Prostate gland (tissue), 2 donors: ENCODE results near the gene ALDH7A1. TPM values are rescaled to one million over a fixed set of nuclear protein-coding genes. Genes with fewer than 3 reads are reported as not detected.

Experiments used
- DNase-seq: peaks from one replicate; pipeline ENCODE4 v3.0.0-alpha.2; 2019; ENCODE audit warnings: low spot score
- H3K27ac ChIP-seq, 2 donors: fragments of 200-600 bp; sonication (generic); 2 replicates each; pipeline ENCODE4 v1.5.1; 2017 to 2019
- H3K27me3 ChIP-seq: fragments of 200-600 bp; sonication (generic); replicated peaks from 2 replicates; pipeline ENCODE4 v1.5.1; 2019; ENCODE audit not compliant: insufficient read depth
- H3K36me3 ChIP-seq, 2 donors: fragments of 200-600 bp; sonication (generic); 1 replicate in 1 of 2; 2 replicates in 1 of 2; pipeline versions ENCODE4 v1.5.1 to v1.8.1; 2017 to 2019
- H3K4me1 ChIP-seq: fragments of 200-600 bp; sonication (generic); replicated peaks from 2 replicates; pipeline ENCODE4 v1.5.1; 2019
- H3K4me3 ChIP-seq, 2 donors: fragments of 200-600 bp; sonication (generic); 2 replicates each; pipeline ENCODE4 v1.5.1; 2017 to 2019
- H3K9me3 ChIP-seq: fragments of 200-600 bp; sonication (generic); 2 replicates; pipeline ENCODE4 v1.5.1; 2017
- POLR2A ChIP-seq: fragments of 450-650 bp; IDR thresholded peaks from one replicate; pipeline ENCODE4 v1.6.1; 2016; ENCODE audit warnings: antibody characterized with exemption, mild to moderate bottlenecking
- POLR2AphosphoS5 ChIP-seq: sonication (generic); formaldehyde crosslinking; IDR thresholded peaks from one replicate; pipeline ENCODE4 v1.6.1; 2017; ENCODE audit warnings: antibody characterized with exemption
- WGBS: methylation state at CpG from one replicate; pipeline ENCODE4 v1.1.5; 2018; 5-methylcytosine and 5-hydroxymethylcytosine counted together
- intact Hi-C: fragments of 100-400 bp; cut with DNase I; formaldehyde crosslinking; loops from one replicate; pipeline ENCODE4 v1.14.2; 2022
- total RNA-seq, 2 donors: library from RNA; depleted of rRNA; stranded (reverse); fragments of >200 nt; gene quantifications; one replicate each; pipeline ENCODE4 v1.1.0, GENCODE V29; 2016
- TF ChIP-seq, protein P1 (sequence below), 4 experiments: fragments of 200-600 bp in 2 of 4; fragments of 450-650 bp in 2 of 4; sonication (generic) in 2 of 4; IDR thresholded peaks; 1 replicate in 3 of 4; 2 replicates in 1 of 4; pipeline ENCODE4 v1.5.1; 2016 to 2019; ENCODE audit warnings: antibody characterized with exemption in 4 of 4, mild to moderate bottlenecking in 2 of 4, moderate library complexity in 2 of 4

The ALDH7A1 gene
- total RNA-seq, 2 donors from 2014 or later: 59.8 to 62.7 TPM

DNA sequence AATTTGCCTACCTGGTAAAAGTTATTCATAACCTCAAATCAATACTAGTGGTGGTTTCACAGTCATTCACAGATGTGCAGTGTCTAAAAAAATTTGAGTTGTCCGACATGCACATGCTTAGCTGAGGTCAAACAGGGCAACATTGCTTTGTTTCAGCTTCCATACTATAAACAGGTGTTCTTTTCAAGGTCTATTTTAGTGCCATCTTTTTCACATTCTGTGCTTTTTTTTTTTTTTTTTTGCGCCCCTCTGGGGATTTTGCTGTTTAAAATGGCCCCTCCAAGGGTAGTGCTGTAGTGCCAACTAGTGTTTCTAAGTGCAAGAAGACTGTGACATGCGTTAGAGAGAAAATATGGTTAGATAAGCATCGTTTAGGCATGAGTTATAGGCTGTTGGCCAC, 20.3 kb upstream of the ALDH7A1 start:
- TF ChIP-seq, protein P1, sequence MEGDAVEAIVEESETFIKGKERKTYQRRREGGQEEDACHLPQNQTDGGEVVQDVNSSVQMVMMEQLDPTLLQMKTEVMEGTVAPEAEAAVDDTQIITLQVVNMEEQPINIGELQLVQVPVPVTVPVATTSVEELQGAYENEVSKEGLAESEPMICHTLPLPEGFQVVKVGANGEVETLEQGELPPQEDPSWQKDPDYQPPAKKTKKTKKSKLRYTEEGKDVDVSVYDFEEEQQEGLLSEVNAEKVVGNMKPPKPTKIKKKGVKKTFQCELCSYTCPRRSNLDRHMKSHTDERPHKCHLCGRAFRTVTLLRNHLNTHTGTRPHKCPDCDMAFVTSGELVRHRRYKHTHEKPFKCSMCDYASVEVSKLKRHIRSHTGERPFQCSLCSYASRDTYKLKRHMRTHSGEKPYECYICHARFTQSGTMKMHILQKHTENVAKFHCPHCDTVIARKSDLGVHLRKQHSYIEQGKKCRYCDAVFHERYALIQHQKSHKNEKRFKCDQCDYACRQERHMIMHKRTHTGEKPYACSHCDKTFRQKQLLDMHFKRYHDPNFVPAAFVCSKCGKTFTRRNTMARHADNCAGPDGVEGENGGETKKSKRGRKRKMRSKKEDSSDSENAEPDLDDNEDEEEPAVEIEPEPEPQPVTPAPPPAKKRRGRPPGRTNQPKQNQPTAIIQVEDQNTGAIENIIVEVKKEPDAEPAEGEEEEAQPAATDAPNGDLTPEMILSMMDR (IDR thresholded peaks at IDR 0.05): no peak
- TF ChIP-seq POLR2A: no peak
- no peak for TF ChIP-seq POLR2AphosphoS5
- Histone ChIP-seq H3K4me3 (no peak overlapping the region), H3K36me3 (no peaks in the 10 kb centered on the region), H3K4me1 (no peaks in the 10 kb centered on the region), H3K27me3 (no peaks in the 10 kb centered on the region), H3K9me3 (no peaks in the 10 kb centered on the region), H3K27ac (no peak overlapping the region)
- WGBS: 84% methylated on average over 4 of the region's 4 CpGs
- DNase-seq: no peak
- intact Hi-C loops: no loop called here

DNA sequence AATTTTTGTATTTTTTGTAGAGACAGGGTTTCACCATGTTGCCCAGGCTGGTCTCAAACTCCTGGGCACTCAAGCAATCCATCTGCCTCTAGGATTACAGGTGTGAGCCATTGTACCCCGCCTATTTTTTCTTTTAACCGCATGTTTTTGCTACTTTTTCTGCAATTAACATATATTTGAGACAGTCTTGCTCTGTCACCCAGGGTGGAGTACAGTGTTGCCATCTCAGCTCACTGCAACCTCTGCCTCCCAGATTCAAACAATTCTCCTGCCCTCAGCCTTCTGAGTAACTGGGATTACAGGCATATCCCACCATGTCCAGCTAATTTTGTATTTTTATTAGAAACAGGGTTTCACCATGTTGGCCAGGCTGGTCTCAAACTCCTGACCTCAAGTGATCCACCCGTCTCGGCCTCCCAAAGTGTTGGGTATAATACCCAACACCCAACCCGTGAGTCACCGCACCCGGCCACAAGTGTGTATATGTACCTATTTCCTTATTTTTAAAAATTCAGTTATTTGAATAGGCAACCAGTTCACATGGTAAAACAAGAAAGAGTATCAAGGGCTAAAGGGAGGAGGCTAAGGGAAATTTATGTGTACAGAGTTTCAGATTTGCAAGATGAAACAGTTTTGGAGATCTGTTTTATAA, 19.0 kb upstream of the ALDH7A1 start:
- Histone ChIP-seq H3K27me3 (no peaks in the 10 kb centered on the region), H3K9me3 (no peaks in the 10 kb centered on the region), H3K4me3 (no peak overlapping the region), H3K36me3 (no peaks in the 10 kb centered on the region), H3K4me1 (no peaks in the 10 kb centered on the region), H3K27ac (no peak overlapping the region)
- TF ChIP-seq, protein P1 (IDR thresholded peaks at IDR 0.05): no peak
- no peak for TF ChIP-seq POLR2AphosphoS5
- TF ChIP-seq POLR2A: no peak
- no peak for DNase-seq
- intact Hi-C loops: no loop called here
- 85% methylated on average over 7 of the region's 7 CpGs for WGBS

DNA sequence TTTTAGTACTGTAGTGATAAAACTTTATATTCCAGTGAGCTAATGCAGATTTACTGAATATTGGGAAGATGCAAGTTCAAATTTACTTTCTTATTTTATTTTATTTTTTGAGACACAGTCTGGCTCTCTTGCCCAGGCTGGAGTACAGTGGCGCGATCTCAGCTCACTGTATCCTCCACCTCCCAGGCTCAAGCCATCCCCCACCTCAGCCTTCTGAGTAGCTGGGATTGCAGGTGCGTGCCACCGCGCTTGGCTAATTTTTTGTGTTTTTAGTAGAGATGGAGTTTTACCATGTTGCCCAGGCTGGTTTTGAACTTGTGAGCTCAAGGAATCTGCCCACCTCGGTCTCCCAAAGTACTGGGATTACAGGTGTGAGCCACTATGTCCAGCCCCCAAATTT, 15.6 kb upstream of the ALDH7A1 start:
- no peaks in the 10 kb centered on the region for H3K27me3 ChIP-seq
- no peaks in the 10 kb centered on the region for H3K9me3 ChIP-seq
- TF ChIP-seq, protein P1 (IDR thresholded peaks at IDR 0.05): no peak
- TF ChIP-seq POLR2AphosphoS5 (no peak), POLR2A (no peak)
- intact Hi-C loops: no loop called here
- H3K27ac ChIP-seq: no peak overlapping the region
- no peaks in the 10 kb centered on the region for H3K4me1 ChIP-seq
- H3K4me3 ChIP-seq: no peak overlapping the region
- 99% methylated on average over 6 of the region's 6 CpGs for WGBS
- no peak for DNase-seq
- H3K36me3 ChIP-seq: no peaks in the 10 kb centered on the region

DNA sequence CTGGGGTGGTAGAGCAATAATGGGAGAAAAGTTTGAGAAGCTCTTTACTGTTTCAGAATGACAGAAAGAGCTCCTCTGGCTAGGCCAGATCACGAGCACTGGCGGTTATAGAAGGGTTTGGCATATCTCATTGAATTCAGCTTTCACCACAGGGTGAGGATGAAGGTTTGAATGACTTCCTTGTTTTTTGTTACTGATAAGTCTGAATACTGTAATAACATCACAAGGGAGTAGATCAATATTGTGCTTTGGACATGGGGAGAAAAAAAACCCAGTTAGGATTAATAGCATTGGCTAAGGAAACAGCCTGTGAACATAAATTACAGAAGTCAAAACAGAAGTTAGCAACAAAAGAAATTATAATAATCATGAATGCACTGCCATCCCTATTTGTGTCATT, 15.1 kb upstream of the ALDH7A1 start:
- peak overlapping the region in 1 of 2 donors; percentile 44 for H3K27ac ChIP-seq
- no peaks in the 10 kb centered on the region for H3K27me3 ChIP-seq
- intact Hi-C loops: no loop called here
- no peak for DNase-seq
- no peak overlapping the region for H3K4me3 ChIP-seq
- no peak for TF ChIP-seq POLR2A
- TF ChIP-seq, protein P1 (IDR thresholded peaks at IDR 0.05): no peak
- no peak for TF ChIP-seq POLR2AphosphoS5
- no peaks in the 10 kb centered on the region for H3K9me3 ChIP-seq
- H3K36me3 ChIP-seq: no peaks in the 10 kb centered on the region
- H3K4me1 ChIP-seq: no peaks in the 10 kb centered on the region
- 90% methylated on average over 2 of the region's 2 CpGs for WGBS

DNA sequence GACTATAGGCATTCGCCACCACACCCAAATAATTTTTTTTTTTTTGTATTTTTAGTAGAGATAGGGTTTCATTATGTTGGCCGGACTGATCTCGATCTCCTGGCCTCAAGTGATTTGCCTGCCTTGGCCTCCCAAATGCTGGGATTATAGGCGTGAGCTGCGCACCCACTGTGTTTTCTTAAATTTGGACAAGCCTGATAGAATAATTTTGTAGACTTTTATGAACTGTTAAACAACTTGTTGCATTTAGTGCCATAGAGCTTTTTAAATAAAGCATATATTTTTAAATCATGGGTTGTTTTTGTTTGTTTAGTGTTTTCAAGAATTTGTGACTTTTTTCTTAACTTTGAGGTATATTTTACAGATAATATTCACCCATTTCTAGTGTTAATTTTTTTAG, 10.5 kb upstream of the ALDH7A1 start:
- DNase-seq: no peak
- Histone ChIP-seq H3K4me3 (no peak overlapping the region), H3K4me1 (no peaks in the 10 kb centered on the region), H3K36me3 (peaks cover 0 to 6% of the 10 kb centered on the region in 2 donors), H3K9me3 (no peaks in the 10 kb centered on the region), H3K27me3 (no peaks in the 10 kb centered on the region), H3K27ac (no peak overlapping the region)
- WGBS: 74% methylated on average over 5 of the region's 5 CpGs
- TF ChIP-seq, protein P1 (IDR thresholded peaks at IDR 0.05): no peak
- TF ChIP-seq POLR2A (no peak), POLR2AphosphoS5 (no peak)
- intact Hi-C loops: no loop called here
